B cell (primary cell): Measurements from ENCODE around the gene CST5.
"Not testable (repeated sequence)": the region's sequence is repeated elsewhere in the genome, so short reads cannot be mapped to it uniquely, and the experiment has no call there.

Experiments used
- CTCF ChIP-seq: fragments of 200-600 bp; IDR thresholded peaks from one replicate; pipeline ENCODE4 v1.8.0; 2022; ENCODE audit warnings: antibody characterized with exemption, mild to moderate bottlenecking
- EZH2 ChIP-seq: IDR thresholded peaks from 2 replicates; pipeline ENCODE4 v1.6.1; 2012; ENCODE audit warnings: borderline replicate concordance, low read depth, mild to moderate bottlenecking, moderate library complexity, low read length; ENCODE audit not compliant: insufficient read depth, poor library complexity, severe bottlenecking

DNA sequence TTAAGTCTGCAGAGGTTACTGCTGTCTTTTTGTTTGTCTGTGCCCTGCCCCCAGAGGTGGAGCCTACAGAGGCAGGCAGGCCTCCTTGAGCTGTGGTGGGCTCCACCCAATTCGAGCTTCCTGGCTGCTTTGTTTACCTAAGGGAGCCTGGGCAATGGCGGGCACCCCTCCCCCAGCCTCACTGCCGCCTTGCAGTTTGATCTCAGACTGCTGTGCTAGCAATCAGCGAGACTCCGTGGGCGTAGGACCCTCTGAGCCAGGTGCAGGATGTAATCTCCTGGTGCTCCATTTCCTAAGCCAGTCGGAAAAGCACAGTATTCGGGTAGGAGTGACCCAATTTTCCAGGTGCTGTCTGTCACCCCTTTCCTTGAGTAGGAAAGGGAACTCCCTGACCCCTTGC, 22.8 kb upstream of the CST5 start:
- not testable (repeated sequence) for TF ChIP-seq EZH2, CTCF
